ENCODE data around the gene PLXNA2.

The PLXNA2 gene

DNA sequence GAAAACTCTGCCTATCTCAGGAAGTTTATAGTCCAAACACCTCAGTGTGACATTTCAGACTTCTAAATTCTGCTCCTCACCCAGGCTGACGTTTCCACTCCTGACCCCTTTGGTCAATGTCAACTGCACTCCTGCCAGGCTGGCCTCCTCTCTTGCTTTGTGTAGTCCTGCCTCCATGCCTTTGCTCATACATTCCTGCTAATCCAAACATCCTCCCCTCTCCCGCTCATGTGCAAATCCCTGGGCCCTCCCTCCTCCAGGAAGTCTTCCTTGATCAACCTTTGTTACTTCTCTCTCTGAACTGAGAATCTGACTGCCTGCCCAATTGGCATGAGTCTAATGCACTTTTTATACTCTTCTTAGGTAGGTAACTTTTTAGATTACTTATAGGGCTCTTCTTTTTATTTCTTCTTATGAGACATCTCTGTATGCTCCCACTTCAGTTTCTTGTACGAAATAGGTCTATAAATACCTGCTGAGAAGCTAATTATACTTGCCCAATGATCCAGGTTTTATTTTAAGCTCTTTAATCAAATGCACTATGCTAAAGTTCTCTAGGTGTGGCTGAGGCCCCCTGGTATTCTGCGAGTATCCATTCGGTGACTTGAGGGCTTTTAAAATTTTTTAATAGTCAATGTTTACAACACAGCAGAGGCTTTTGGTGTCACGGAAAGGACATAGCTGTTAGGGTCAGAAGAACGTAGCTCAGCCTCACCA is 128.1 kb downstream of the PLXNA2 start:
- DNase-seq, result peak; percentile 64

DNA sequence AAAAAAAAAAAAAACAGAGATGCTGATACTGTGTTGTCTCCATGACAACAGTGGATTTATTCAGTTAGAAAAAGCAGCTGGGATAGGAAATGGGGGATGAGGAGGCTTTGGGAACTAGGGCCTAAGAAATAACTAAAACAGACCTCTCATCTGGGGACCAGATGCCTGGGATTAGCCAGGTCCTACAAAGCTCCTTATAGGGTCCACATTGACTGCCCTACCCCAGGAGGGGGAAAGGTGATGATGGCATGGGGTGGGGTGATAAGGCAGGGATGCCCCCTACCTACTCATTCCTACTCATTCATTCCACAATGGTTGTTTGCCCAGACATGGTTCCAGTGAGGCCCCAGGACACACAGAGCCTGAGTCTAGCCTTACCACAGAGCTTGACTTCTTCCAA is 131.2 kb downstream of the PLXNA2 start:
- peak; percentile 84 for DNase-seq

DNA sequence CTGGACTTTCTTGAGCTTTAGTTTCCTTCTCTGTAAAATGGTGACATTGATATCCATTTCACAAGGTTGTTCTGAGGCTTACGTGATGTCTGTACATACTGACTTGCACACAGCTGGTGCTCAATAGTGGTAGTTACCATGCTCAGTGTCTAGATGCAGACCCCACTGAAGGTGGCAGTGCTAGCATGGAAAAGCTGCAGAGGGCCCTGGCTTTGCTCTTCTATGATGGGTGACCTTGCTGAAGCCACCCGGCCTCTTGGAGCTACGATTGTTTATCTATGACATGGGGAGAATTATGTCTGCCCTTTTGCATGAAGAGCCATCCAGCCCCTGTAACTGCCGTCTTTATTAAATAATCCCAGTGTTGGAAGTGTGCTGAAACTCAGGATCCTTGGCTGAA is 131.8 kb downstream of the PLXNA2 start:
- peak; percentile 15 for DNase-seq

DNA sequence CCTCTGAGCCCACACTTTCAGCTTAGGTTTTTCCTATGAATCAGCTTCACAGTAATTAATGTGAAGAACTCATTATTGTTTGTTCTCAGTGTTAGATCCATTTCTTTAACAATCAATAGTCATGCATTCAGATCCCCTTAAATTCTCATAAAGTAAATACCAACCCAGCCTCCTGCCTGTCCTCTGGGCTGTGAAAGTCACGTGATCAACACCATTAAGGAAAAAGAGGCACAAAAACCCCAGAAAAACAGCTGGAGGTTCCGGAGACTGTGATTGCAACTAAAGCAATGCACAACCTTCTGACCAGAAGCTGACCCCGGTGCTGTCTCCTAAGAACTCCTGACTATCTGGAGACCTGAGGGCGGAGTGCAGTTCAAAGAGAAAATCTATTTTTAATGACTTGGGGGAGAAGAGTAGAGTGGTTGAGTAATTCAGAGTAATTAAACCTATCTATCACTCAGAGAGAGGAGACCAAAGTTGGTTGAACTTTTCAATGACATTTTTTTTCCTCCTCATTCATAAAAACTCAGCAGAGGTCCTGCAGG is 132.5 kb downstream of the PLXNA2 start:
- DNase-seq, result no peak

DNA sequence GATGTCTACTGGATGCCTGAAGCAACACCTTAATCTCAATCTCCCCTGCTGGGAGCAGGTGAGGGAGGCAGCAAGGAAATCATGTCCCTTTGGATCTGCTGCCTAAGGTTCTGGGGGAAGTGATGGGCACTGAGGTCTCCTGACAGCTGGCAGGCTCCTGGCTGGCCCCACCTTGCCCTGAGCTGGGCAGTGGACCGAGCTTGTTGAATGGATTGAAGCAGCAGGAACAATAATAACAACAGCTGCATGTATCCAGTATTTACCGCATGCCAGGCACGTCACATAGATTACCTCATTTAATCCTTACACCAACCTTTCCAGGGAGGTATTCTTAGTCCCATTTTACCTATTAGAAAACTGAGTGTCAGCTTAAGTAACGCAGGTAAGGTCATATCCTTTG is 133.9 kb downstream of the PLXNA2 start:
- peak; percentile 75 for DNase-seq

DNA sequence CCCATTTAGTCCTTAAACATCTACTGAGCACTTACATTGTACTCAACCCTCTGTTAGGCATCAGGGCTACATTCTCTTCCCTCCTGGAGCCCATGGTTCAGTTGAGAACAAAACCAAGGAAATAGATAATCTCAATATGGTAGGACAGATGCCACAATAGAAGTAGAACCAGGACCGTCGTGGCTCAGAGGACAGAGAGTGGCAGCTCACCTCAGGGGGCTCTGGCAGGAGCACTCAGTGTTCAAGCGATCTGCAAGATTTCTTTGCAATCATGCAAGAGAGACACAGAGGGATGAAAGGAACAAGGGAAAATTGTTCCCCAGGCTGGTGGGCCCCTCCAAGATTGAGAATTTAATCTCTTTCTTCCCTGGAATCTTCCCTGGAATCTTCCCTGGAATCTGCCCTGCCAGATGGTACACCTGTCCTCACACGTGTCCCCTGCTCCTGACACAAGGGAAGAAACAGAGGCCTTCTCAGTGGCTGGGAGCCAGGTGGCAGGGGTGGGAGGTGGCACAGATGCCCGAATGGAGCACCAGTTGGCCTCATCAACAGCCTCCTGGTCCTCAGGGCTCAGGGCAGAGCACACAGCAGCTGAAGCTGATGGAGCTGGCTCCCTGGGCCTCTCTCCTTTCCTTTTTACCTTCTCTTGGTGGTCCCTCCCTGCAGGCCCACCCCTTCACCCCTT is 135.4 kb downstream of the PLXNA2 start:
- DNase-seq, result peak; percentile 67

DNA sequence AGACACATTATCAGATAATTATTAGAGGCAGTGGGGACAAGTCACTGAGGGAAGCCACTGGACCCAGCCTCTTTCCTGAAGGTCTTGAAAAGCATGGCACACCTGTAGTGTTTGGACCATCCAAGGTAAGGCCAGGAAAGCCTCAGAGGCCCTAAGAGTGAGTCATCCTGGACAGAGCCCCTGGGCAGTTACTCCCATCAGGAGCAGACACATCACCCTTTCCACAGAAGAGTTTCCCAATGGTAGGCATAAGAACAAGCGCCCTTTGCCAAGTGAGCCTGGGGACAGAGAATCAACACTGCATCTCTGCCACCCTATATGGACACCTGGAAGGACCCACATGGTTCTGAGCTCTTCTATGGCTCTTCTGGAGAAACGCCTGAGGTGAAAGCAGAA is 136.0 kb downstream of the PLXNA2 start:
- no peak for DNase-seq

DNA sequence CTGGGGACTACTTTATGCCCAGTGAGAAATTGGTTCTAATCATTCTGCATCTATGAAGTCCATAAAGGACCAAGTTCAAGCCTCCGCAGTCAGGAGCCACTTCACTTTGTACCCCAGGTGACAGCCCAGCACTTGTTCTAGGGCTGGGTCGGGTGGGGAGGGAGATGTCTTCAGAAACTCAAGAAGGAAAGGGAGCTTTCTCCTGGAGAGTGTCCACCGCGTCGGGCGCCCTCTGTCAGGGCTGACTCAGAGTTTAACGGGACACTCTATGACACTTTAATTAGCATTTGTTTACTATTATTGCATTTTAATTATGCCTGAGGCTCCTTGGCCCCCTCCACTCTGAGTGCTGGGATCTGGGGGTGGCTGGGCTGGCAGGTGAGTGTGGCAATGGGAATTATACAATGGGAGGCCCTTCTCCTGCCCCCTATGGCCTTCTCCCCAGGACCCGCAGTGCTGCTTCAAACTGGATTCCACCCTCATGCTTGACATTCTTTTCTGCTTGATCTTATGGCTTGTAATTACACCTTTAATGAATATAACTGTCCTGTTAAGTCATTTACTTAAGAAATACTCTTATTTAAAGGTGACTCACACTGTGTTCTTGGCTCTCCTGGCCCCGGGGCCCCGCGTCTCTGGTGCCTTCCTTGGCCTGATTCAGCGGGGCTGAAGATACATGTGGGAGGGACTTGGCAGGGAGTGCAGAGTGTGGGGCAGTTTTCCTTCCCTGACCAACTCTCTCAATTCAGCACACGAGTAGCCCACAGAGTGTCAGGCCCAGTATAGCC is 136.6 kb downstream of the PLXNA2 start:
- no peak for DNase-seq

DNA sequence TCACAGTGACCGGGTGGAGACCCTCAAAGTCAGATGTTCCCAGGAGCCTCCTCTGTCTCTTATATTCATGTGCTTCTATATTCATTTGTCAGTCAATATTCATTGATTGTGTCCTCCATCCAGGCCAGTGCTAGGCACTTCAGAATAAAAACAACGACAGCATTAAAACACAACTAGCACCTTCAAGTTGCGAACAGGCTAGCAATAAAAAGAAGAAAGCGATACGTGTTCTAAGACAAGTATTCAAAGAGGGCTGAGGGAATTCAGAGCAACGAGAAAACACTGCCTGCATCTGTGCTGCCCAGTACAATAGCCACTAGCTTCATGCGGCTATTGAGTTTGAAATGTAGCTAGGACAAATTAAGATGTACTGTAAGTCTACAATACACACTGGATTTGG is 138.0 kb downstream of the PLXNA2 start:
- no peak for DNase-seq

DNA sequence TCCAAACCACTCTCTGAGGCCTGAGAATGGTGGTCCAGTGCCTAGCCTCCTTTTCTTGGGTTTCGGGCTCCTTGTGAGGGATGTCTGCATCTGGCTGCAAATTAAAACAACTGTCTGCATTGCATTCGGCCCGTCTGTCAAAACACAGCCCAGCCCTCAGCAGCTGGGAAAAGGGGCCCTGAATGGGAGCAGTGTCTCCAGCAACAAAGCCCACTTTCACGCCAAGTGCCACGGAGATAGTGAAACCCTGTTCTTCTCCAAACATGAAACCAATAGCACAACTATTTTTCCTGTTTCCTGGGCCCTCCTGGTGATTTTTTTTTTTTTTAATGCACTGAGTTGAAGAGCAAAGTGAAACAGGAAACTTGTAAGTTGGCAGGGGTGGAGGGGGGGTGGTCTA is 138.4 kb downstream of the PLXNA2 start:
- DNase-seq, result no peak

DNA sequence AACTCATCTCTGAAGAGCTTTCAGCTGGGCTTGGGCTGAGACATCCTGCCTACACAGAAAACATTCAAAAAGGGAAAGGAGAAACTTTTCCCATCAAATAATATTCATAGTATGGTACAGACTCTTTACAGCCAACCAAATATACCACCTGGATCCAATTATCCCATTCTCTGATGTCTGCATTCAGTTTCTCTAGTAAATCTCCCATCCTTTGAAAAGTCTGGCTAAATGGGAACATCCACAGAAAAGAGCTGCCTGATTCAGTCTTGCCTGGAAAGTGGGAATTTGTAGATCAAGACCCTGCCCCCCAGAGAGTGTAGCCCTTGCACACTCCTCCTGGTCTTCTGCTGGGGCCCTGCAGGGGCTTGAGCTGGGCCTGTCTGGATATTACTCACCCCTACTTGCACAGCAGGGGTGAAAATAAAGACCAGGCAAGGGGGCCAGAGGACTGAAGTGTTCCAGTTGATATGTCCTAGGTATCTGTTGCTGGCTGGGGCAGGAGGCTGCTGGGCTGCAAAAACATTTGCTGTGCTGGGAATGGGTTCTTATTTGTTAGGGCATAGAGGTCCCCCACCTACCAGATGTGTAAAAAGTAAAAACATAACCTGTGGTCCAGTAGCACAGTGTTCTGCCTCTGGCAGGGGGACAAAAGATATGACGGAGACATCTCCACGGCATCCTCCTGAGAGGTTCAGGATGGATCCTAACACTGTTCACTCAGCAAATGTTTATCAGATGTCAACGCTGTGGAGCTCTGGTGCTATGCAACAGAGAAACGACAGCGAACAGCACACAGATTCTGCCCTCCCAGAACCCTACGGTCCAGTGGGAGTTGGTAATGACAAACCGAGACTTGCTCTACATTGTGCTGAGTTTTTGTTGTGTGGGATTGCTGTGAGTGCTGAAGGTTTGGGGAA is 140.3 kb downstream of the PLXNA2 start:
- no peak for DNase-seq

DNA sequence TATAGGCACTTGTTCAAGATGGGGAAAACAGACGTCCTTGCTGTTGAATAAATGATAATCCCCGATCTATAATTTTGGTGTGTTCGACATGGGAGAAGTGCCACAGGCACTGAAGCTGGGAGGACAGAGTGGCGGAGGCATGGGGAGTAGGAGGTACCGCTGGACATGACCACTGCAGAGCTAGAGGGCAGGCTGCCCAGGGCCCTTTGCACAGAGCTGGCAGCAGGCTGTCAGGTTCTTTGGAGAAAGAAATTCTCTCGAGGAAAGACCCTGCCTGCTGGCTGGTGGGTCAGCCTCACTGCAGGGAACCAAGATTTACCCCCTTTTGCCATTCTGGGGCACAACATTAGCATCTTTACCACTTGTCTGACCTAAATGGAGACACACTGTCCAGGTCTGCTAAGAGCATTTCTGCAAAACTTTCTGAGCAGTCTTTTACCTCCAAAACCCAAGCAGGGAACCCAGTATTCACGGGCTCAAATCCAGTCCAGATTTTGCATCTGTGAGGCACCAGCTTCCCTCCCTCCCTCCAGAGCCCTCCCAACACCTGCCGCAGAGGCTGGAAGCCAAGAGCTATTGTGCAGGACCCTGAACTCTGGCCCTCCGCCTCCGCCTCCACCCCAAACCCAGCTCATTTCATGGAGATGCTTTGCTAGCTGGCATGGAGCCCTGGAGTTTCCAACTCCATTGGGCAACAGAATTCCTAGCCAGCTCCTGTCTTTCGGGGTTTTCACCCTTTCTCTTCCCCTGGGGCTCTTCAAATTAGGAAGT is 142.3 kb downstream of the PLXNA2 start:
- peak; percentile 88 for DNase-seq

DNA sequence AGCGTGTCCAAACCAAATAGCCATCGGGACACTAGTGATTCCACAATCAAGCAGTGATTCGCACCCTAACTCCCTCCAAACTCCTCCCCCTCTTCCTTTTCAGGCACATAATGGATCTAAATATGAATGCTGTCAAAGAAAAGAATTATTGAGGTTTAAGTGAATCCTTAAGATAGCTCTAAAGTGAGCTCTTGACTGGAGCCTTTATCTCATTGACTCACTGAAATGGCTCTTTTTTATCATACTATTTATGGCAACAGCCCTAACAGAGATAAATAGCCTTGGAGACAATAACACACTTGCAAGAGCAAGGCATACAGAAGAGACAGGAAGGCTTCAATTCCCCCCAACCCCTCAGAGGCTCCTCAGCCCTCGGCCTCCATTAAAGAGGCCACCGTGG is 143.3 kb downstream of the PLXNA2 start:
- no peak for DNase-seq

DNA sequence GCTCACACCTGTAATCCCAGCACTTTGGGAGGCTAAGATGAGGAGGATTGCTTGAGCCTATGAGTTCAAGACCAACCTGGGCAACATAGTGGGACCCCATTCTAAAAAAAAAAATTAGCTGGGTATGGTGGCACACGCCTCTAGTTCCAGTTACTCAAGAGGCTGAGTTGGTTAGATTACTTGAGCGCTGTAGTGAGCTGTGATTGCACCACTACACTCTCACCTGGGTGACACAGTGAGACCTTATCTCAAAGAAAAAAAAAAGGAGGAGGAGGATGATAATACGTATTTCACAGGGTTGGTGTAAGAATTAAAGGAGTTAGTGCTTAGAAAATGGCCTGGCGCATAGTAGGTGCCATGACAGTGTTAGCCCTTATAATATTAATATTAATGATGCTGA is 144.1 kb downstream of the PLXNA2 start:
- no peak for DNase-seq

DNA sequence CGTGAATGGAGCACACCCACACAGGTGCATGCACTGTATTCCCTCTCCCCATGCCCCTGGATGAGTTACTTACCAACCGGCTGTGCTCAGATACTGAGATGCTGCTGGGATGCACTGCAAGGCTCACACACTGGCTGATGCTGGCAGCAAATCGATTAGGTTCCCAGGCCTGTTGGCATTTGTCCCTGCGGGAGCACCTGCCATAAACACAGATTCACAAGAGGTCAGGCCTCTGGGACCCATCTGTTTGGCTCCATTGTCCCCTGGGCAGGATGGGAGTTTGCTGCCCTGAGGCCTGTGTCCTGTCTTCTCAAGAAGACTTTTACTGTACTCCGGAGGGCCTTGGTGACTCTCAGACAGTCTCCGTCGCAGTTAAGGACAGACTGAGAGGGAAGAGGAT is 145.4 kb downstream of the PLXNA2 start:
- peak; percentile 74 for DNase-seq

DNA sequence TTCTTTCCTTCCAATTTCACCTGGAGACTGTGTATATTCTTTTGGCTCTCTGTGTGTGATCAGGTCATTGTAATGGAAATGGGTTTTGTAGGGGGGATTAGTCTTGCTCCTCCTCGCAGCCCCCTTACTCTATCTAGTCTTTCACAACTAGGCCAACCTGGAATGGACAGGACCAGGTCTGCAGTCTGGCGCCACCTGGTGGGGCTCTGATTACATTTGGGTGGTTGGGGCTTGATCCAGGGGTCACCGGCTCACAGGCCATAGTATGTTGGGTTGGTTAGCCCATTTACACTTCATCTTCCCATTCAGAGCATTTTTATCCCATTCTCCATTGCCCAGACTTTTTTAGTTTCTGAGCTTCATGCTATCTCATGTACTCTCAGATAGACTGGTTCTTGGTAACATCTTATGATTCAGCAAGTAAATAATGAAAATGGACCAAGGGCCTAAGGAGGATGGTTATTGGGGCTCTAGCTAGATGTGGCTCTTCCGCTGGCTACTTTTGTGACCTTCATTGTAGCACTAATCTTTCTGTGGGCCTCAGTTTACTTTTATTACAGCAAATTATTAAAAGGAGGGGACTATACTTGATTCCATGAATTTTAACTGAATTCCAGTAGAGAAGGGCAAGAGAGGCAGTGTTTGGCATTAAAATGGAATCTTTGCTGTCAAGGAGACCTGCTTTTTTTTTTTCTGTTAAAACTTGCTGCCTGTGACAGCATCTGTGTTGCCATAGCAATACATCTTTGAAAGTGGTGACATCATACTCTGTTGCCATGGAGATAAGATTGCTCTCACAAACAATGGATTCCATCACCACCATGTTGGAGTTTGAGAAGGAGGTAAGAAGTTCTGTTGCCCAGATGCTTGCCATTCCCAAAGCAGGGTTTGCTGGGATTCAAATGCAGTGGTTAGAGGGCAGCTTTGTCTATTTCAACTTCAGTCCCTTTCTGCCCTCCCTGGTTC is 150.1 kb downstream of the PLXNA2 start:
- DNase-seq, result peak; percentile 86

DNA sequence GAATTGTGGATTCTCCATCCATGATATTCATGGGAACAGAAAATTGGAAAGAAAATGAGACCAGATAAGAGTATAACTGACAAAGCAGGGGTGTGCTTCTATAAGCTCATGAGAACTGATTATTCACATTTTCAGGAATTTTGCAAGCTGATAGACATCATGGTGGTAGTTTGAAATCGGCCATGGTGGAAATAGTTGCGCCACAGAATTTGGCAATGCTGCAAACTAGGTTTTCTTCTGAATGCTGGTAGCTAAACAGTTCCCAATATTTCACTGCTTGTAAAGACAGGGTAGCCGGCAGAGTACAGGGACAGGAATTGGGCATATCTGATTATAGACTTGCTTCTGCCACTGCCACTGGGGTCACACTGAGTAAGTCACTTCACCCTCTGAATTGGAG is 151.1 kb downstream of the PLXNA2 start:
- no peak for DNase-seq

DNA sequence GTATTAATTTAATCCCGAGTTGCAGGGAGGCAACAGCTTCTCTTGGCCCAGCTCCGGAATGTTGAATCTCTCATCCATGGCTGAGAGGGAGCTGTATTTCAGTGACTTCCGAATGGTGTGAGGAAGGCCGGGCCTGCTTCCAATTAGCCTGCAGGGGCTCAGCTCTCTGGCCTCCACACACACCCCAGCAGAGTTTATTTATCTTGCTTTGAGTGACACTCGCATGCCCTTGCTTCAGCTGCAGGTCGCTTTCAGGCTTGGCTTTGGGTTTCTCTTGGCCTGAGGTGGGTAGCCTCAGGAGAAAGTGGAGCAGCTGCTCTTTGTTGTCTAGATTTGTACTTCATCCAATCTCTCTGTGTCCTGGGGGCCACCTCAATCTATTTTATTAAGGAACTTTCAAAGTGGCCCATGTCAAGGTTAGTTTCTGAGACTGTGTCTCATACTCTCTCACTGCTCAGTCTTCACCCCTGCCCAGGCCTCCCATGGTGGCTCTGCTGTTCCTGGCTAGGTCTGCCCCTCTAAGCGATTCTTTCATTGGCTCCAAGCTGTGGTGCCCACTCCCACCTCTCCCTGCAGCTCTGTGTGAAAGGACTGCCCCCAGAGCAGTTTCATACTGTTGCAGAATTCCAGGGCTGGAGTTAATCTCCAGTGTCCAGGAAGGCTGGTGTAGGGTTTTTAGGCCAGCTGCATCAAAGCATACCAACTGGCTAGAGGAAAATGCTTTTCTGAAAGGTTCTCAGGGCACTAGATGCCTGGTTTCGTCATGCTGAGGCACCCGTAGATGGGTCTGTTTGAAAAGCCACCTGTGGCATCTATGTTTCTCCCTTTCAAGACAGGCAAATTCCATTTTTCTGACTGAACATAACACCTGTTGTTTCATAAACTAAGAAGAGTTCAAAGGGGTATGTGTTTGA is 153.5 kb downstream of the PLXNA2 start:
- no peak for DNase-seq

DNA sequence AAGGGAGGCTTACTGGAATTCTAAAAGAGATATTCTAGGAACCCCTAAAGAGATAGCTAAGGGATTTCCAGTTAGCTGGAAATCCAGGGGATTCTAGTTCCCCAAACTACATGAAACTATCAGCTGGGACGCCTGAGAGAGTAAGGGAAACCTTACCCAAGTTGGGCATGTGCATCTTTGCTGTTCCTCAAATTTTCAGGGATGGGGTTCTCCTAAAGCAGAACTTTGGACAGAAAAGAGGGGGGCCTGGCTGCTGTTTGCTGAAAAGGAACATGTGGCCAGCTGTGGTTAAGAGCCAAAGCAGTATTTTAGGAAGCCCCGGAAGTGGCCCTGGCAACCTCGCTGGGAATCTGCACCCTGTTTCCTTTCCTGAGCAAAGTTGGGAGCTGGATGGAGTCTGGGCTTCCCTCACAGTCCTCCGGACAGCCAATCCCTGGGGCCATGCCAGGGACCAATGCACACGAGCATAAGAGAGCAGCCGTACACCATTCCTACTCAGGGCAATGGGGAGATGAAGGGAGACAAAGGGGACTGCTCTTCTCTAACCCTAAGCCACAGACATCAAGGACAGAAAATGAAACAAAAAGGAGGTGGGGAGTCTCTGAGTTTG is 154.3 kb downstream of the PLXNA2 start:
- no peak for DNase-seq
